HEK293T (cell line): ENCODE data around the gene GNA15.

ENCODE experiments used
- CTCF ChIA-PET: fragments of 350-600 bp; formaldehyde crosslinking; extraction: SDS; loops from one replicate; lab custom pipeline; 2021; ENCODE audit warnings: antibody characterized with exemption, inconsistent platforms; lab: Yijun Ruan, JAX
- POLR2A ChIA-PET: fragments of 350-600 bp; formaldehyde crosslinking; extraction: SDS; loops from one replicate; lab custom pipeline; 2020; ENCODE audit warnings: antibody characterized with exemption, inconsistent platforms; lab: Yijun Ruan, JAX
- DNase-seq: peaks from one replicate; pipeline ENCODE4 v3.0.0; 2012; ENCODE audit warnings: mixed read lengths; ENCODE audit errors: extremely low spot score
- ARNT ChIP-seq: fragments of 450-650 bp; IDR thresholded peaks from 2 replicates; pipeline ENCODE4 v1.6.1; 2017; ENCODE audit warnings: mild to moderate bottlenecking
- BHLHE40 ChIP-seq: fragments of 450-650 bp; IDR thresholded peaks from 2 replicates; pipeline ENCODE4 v1.6.1; 2016; ENCODE audit warnings: mild to moderate bottlenecking, moderate library complexity, borderline replicate concordance
- CTBP1 ChIP-seq: fragments of 450-650 bp; IDR thresholded peaks from 2 replicates; pipeline ENCODE4 v1.6.1; 2016; ENCODE audit warnings: borderline replicate concordance
- ELF4 ChIP-seq: fragments of 450-650 bp; IDR thresholded peaks from 2 replicates; pipeline ENCODE4 v1.6.1; 2017; ENCODE audit warnings: antibody characterized with exemption
- FOXA1 ChIP-seq: fragments of 450-650 bp; IDR thresholded peaks from 2 replicates; pipeline ENCODE4 v1.6.1; 2016; ENCODE audit warnings: mild to moderate bottlenecking
- FOXK2 ChIP-seq: fragments of 450-650 bp; IDR thresholded peaks from 2 replicates; pipeline ENCODE4 v1.6.1; 2016; ENCODE audit warnings: mild to moderate bottlenecking
- FOXM1 ChIP-seq: fragments of 450-650 bp; IDR thresholded peaks from 2 replicates; pipeline ENCODE4 v1.6.1; 2017; ENCODE audit warnings: mild to moderate bottlenecking, borderline replicate concordance
- HDGF ChIP-seq: fragments of 450-650 bp; IDR thresholded peaks from 2 replicates; pipeline ENCODE4 v1.6.1; 2017; ENCODE audit warnings: antibody characterized with exemption, borderline replicate concordance
- L3MBTL2 ChIP-seq: fragments of 450-650 bp; conservative IDR thresholded peaks from 2 replicates; pipeline ENCODE4 v1.6.1; 2016; ENCODE audit warnings: mild to moderate bottlenecking
- LEF1 ChIP-seq: fragments of 450-650 bp; IDR thresholded peaks from 2 replicates; pipeline ENCODE4 v1.6.1; 2017; ENCODE audit warnings: mild to moderate bottlenecking, borderline replicate concordance
- NFRKB ChIP-seq: fragments of 450-650 bp; IDR thresholded peaks from 2 replicates; pipeline ENCODE4 v1.6.1; 2016; ENCODE audit warnings: mild to moderate bottlenecking, moderate library complexity
- SP1 ChIP-seq: fragments of 450-650 bp; IDR thresholded peaks from 2 replicates; pipeline ENCODE4 v1.6.1; 2017
- SUZ12 ChIP-seq: fragments of 450-650 bp; IDR thresholded peaks from 2 replicates; pipeline ENCODE4 v1.6.1; 2016; ENCODE audit warnings: mild to moderate bottlenecking
- TARDBP ChIP-seq: fragments of 450-650 bp; IDR thresholded peaks from 2 replicates; pipeline ENCODE4 v1.6.1; 2016
- ZNF384 ChIP-seq: fragments of 450-650 bp; IDR thresholded peaks from 2 replicates; pipeline ENCODE4 v1.6.1; 2016
- TF ChIP-seq, protein P1 (sequence below): fragments of 450-650 bp; IDR thresholded peaks from 2 replicates; pipeline ENCODE4 v1.6.1; 2016

Gene GNA15

DNA sequence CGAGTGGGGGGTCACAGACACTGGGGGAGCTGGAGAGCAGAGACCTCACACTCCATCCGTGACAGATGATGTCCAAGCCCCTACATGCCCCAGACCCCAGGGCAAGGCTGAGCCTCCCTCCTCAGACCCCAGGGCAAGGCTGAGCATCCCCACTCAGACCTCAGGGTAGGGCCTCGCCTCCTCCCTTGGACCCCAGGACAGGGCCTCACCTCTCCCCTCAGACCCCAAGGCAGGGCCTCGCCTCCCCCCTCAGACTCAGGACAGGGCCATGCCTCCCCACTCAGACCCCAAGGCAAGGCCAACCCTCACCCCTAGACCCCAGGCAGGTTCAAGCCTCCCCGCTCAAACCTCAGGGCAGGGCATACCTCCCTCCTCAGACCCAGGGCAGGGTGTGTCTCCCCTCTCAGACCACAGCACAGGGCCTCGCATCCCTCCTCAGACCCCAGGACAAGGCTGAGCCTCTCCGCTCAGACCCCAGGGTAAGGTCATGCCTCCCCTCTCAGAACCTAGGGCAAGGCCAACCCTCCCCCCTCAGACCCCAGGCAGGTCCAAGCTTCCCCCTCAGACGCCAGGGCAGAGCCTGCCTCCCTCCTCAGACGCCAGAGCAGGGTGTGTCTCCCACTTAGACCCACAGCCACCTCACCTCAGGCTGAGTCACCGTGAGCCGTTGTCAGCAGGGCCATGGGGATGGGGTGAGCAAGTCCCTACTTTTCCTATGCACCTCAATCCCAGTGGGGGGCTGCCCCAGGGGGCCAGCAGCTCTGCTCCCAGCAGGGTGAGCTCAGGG is 41.1 kb downstream of the GNA15 start:
- no peak for DNase-seq
- TF ChIP-seq NFRKB (no peak), LEF1 (no peak), BHLHE40 (no peak), ELF4 (no peak), SP1 (no peak), FOXK2 (no peak), FOXA1 (no peak), L3MBTL2 (no peak), CTBP1 (no peak), ARNT (no peak), TARDBP (no peak), FOXM1 (no peak)
- ChIA-PET POLR2A (no interaction called here), CTCF (no interaction called here)

DNA sequence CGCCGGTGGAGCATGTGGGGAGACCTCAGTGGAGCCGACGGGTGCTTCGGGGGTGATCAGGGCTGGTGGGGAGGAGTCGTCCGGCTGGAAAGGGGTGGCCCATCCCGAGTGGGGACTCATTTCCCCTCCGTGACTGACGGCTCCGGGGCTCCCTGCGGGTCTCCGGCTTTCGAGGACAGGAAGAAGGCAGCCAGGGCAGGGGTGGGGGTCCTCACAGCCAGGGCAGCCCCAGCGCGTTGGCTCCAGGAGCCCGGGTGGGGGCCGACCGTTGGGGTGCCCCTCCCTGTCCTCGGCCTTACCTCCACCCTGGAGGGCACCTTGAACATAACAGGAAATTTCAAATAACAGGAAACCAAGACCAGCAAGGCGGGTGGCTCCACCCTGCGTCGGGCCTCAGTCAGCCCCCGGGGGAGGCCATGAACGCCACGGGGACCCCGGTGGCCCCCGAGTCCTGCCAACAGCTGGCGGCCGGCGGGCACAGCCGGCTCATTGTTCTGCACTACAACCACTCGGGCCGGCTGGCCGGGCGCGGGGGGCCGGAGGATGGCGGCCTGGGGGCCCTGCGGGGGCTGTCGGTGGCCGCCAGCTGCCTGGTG is 42.6 kb downstream of the GNA15 start, which contains the start of gene S1PR4:
Gene S1PR4 (plus strand): TSS at position 393 of the 596 bp plus-strand sequence. CDS start 24 bp downstream, at position 417.
- no peak for TF ChIP-seq FOXK2
- TF ChIP-seq SUZ12: no peak
- no peak for TF ChIP-seq ELF4
- TF ChIP-seq L3MBTL2: no peak
- TF ChIP-seq LEF1: no peak
- no peak for TF ChIP-seq FOXM1
- no peak for TF ChIP-seq ARNT
- no peak for TF ChIP-seq HDGF
- TF ChIP-seq, protein P1, sequence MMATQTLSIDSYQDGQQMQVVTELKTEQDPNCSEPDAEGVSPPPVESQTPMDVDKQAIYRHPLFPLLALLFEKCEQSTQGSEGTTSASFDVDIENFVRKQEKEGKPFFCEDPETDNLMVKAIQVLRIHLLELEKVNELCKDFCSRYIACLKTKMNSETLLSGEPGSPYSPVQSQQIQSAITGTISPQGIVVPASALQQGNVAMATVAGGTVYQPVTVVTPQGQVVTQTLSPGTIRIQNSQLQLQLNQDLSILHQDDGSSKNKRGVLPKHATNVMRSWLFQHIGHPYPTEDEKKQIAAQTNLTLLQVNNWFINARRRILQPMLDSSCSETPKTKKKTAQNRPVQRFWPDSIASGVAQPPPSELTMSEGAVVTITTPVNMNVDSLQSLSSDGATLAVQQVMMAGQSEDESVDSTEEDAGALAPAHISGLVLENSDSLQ: no peak
- no peak for TF ChIP-seq FOXA1
- TF ChIP-seq ZNF384: no peak
- DNase-seq: no peak
- ChIA-PET POLR2A (no interaction called here), CTCF (no interaction called here)

DNA sequence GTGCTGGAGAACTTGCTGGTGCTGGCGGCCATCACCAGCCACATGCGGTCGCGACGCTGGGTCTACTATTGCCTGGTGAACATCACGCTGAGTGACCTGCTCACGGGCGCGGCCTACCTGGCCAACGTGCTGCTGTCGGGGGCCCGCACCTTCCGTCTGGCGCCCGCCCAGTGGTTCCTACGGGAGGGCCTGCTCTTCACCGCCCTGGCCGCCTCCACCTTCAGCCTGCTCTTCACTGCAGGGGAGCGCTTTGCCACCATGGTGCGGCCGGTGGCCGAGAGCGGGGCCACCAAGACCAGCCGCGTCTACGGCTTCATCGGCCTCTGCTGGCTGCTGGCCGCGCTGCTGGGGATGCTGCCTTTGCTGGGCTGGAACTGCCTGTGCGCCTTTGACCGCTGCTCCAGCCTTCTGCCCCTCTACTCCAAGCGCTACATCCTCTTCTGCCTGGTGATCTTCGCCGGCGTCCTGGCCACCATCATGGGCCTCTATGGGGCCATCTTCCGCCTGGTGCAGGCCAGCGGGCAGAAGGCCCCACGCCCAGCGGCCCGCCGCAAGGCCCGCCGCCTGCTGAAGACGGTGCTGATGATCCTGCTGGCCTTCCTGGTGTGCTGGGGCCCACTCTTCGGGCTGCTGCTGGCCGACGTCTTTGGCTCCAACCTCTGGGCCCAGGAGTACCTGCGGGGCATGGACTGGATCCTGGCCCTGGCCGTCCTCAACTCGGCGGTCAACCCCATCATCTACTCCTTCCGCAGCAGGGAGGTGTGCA is 43.3 kb downstream of the GNA15 start:
- TF ChIP-seq SUZ12: no peak
- TF ChIP-seq, protein P1: no peak
- no peak for TF ChIP-seq ARNT
- TF ChIP-seq ELF4: no peak
- TF ChIP-seq SP1: no peak
- TF ChIP-seq CTBP1: no peak
- TF ChIP-seq ZNF384: no peak
- no peak for TF ChIP-seq FOXA1
- POLR2A ChIA-PET: no interaction called here
- no peak for DNase-seq
- CTCF ChIA-PET: no interaction called here

DNA sequence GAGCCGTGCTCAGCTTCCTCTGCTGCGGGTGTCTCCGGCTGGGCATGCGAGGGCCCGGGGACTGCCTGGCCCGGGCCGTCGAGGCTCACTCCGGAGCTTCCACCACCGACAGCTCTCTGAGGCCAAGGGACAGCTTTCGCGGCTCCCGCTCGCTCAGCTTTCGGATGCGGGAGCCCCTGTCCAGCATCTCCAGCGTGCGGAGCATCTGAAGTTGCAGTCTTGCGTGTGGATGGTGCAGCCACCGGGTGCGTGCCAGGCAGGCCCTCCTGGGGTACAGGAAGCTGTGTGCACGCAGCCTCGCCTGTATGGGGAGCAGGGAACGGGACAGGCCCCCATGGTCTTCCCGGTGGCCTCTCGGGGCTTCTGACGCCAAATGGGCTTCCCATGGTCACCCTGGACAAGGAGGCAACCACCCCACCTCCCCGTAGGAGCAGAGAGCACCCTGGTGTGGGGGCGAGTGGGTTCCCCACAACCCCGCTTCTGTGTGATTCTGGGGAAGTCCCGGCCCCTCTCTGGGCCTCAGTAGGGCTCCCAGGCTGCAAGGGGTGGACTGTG is 44.0 kb downstream of the GNA15 start:
- ChIA-PET POLR2A (no interaction called here), CTCF (no interaction called here)
- no peak for TF ChIP-seq CTBP1
- TF ChIP-seq L3MBTL2: no peak
- TF ChIP-seq SP1: no peak
- TF ChIP-seq NFRKB: no peak
- TF ChIP-seq ELF4: no peak
- no peak for TF ChIP-seq FOXA1
- TF ChIP-seq FOXM1: no peak
- TF ChIP-seq TARDBP: no peak
- TF ChIP-seq, protein P1: no peak
- no peak for TF ChIP-seq HDGF
- no peak for TF ChIP-seq FOXK2
- DNase-seq: no peak

DNA sequence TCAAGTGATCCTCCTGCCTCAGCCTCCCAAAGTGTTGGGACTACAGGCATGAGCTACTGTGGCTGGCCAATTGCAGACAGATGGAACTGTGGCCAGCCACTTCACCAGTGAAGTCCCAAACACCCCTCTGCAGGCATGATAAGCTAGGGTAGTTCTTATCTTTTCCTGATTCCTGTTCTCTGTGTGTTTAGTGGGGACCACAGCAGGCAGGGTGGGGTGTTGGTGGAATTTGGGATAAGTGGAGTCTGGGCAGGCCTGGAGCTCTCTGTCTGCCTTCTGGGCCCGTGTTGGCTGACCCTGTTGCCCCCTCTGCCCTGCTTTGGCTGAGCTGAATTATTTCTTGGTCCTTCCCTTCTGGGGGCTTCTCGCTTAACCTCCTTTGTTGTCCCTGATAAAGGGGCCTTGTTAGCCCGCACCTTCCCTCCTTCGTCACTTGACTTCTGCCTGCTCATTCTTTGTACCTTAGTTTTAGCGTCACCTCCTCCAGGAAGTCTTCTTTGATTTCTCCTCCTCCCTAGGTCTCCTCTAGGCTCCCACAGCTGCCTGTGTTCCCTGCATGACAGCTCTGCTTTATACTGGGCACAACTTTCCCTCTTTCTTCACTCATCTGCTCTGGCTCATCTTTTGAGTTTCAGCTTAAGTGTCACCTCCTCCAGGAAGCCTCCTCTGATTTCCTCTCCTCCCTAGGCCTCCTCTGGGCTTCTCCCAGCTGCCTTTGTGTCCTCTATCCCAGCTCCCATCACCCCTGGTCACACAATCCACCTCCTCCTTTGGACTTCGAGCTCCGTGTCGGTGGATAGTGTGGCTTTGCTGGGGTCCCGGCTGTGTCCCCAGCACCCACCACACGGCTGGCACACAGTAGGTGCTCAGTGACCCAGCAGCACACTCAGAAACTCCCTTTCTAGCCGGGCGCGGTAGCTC is 48.1 kb downstream of the GNA15 start:
- ChIA-PET CTCF (interaction anchor here (1.7 kb wide), 1 partner anchor 234 kb away, joined by 5 read pairs; no protein-coding TSS in a partner anchor), POLR2A (interaction anchor here (2.0 kb wide), 1 partner anchor 233 kb away, joined by 4 read pairs; no protein-coding TSS in a partner anchor)
- no peak for DNase-seq
- TF ChIP-seq CTBP1 (no peak), NFRKB (no peak), FOXK2 (no peak), L3MBTL2 (no peak), ARNT (no peak), FOXA1 (no peak), ELF4 (no peak), LEF1 (no peak), HDGF (no peak), TARDBP (no peak), FOXM1 (no peak), SP1 (no peak)
